Adrenal gland (tissue), 12 donors: ENCODE data around the gene SLC9C1. TPM values are rescaled to one million over a fixed set of nuclear protein-coding genes. Genes with fewer than 3 reads are reported as not detected.

Experiments used
- DNase-seq, 7 donors: peaks; one replicate each; pipeline ENCODE4 v3.0.0-alpha.2; 2019 to 2020
- H3K27ac ChIP-seq, 5 donors: fragments of 200-600 bp; sonication (generic) in 4 of 5; 1 replicate in 3 of 5; 2 replicates in 2 of 5; pipeline versions ENCODE4 v1.5.1 to v1.8.0; 2016 to 2020; ENCODE audit warnings: mild to moderate bottlenecking in 1 of 5
- H3K27me3 ChIP-seq: fragments of 200-600 bp; 2 replicates; pipeline ENCODE4 v1.8.0; 2021
- H3K36me3 ChIP-seq, 2 donors: fragments of 200-600 bp; replicated peaks in 1 of 2; 1 replicate in 1 of 2; 2 replicates in 1 of 2; pipeline versions ENCODE4 v1.5.1 to v1.8.0; 2018 to 2022
- H3K4me1 ChIP-seq, 2 donors: fragments of 200-600 bp; replicated peaks in 1 of 2; 1 replicate in 1 of 2; 2 replicates in 1 of 2; pipeline versions ENCODE4 v1.5.1 to v1.8.0; 2018 to 2021
- H3K4me3 ChIP-seq, 4 donors: fragments of 200-600 bp; sonication (generic) in 3 of 4; one replicate each; pipeline ENCODE4 v1.5.1; 2016 to 2018
- H3K9me3 ChIP-seq, 3 donors: fragments of 200-600 bp; sonication (generic) in 1 of 3; replicated peaks in 1 of 3; 1 replicate in 2 of 3; 2 replicates in 1 of 3; pipeline versions ENCODE4 v1.5.1 to v1.8.0; 2016 to 2021
- CTCF ChIP-seq, 6 experiments: fragments of 450-650 bp in 4 of 6; fragments of 200-600 bp in 2 of 6; sonication (generic) in 1 of 6; IDR thresholded peaks; 1 replicate in 5 of 6; 2 replicates in 1 of 6; pipeline versions ENCODE4 v1.5.1 to v1.8.0; 2016 to 2021; ENCODE audit warnings: antibody characterized with exemption in 6 of 6, mild to moderate bottlenecking in 2 of 6, moderate library complexity in 1 of 6
- POLR2A ChIP-seq, 2 donors: fragments of 450-650 bp; IDR thresholded peaks; one replicate each; pipeline ENCODE4 v1.6.1; 2017; ENCODE audit warnings: antibody characterized with exemption in 2 of 2, mild to moderate bottlenecking in 2 of 2, moderate library complexity in 1 of 2
- WGBS, 4 donors: extraction: QIAGEN DNeasy Blood & Tissue Kit in 2 of 4; methylation state at CpG; one replicate each; pipeline versions ENCODE4 v1.1.5 to v1.1.7; 2013 to 2017; 5-methylcytosine and 5-hydroxymethylcytosine counted together
- intact Hi-C, 2 donors: fragments of 100-400 bp; cut with DNase I; formaldehyde crosslinking; loops; one replicate each; pipeline versions ENCODE4 v1.14.1 to v1.15.0; 2022 to 2023
- polyA plus RNA-seq, 3 donors: library from polyadenylated mRNA; stranded (reverse); fragments of 200-250 nt in 2 of 3; fragments of 350-450 nt in 1 of 3; fragmentation: Illumina TruSeq in 1 of 3; extraction: RNeasy Lipid Tissue Mini Kit (QIAGEN cat#74804) in 1 of 3; gene quantifications; one replicate each; pipeline ENCODE4 v1.2.3, GENCODE V29; 2013 to 2014
- total RNA-seq, 9 donors: library from RNA; depleted of rRNA in 4 of 9; stranded (reverse); fragments of >200 nt in 4 of 9; fragments of 120-200 nt in 1 of 9; fragmentation: NEBNext Ultra II Directional in 1 of 9; extraction: Animal tissue kit (Norgen Biotek cat#: 25700) in 1 of 9; gene quantifications; one replicate each; pipeline versions ENCODE4 v1.1.0 to v1.2.4, GENCODE V29; 2013 to 2023
- donor health status: healthy with polysubstance abuse.
- donor health status: Bipolar disorder and iron deficiency.
- donor health status: DM: yes; HTN: yes; CAD: no.
- donor health status: DM: no; HTN: no; CAD: no.
- donor health status: DM: no; HTN: no; CAD: no.
- donor health status: DM: yes; HTN: yes; CAD: no.

Gene SLC9C1
- total and polyA plus RNA-seq, 12 donors = 0.72 TPM; not detected in 11

GRCh38 chr3:112140584-112140983, 153.4 kb downstream of the SLC9C1 start:
- Histone ChIP-seq H3K27me3 (no peaks in the 10 kb centered on the region), H3K36me3 (no peaks in the 10 kb centered on the region), H3K9me3 (no peaks in the 10 kb centered on the region), H3K4me3 (no peak overlapping the region), H3K4me1 (no peaks in the 10 kb centered on the region), H3K27ac (no peak overlapping the region)
- TF ChIP-seq POLR2A (IDR thresholded peaks at IDR 0.05) = no peak
- TF ChIP-seq CTCF (IDR thresholded peaks at IDR 0.05) = no peak
- intact Hi-C loops = no loop called here
- no peak for DNase-seq
- 75 to 91% (median 85%) methylated on average over 1 of the region's 1 CpG for WGBS, 4 donors

GRCh38 chr3:112138219-112138969, 155.6 kb downstream of the SLC9C1 start:
- Histone ChIP-seq H3K36me3 (no peaks in the 10 kb centered on the region), H3K27ac (no peak overlapping the region), H3K4me3 (no peak overlapping the region), H3K4me1 (no peaks in the 10 kb centered on the region), H3K9me3 (no peaks in the 10 kb centered on the region), H3K27me3 (no peaks in the 10 kb centered on the region)
- no peak for DNase-seq
- TF ChIP-seq POLR2A (IDR thresholded peaks at IDR 0.05) (no peak), CTCF (IDR thresholded peaks at IDR 0.05) (no peak)
- intact Hi-C loops = no loop called here
- 23 to 53% (median 44%) methylated on average over 1 of the region's 1 CpG for WGBS, 4 donors

- Histone ChIP-seq H3K4me1 (no peaks in the 10 kb centered on the region), H3K4me3 (no peak overlapping the region), H3K36me3 (no peaks in the 10 kb centered on the region), H3K27ac (no peak overlapping the region), H3K27me3 (no peaks in the 10 kb centered on the region), H3K9me3 (no peaks in the 10 kb centered on the region)
- WGBS, 4 donors = 45 to 52% (median 47%) methylated on average over 4 of the region's 4 CpGs
- no peak for DNase-seq
- TF ChIP-seq POLR2A (IDR thresholded peaks at IDR 0.05) (no peak), CTCF (IDR thresholded peaks at IDR 0.05) (no peak)
- intact Hi-C loops = no loop called here
Measured at GRCh38 chr3:112137781-112138180, 156.2 kb downstream of the SLC9C1 start.

GRCh38 chr3:112136959-112137693, 156.9 kb downstream of the SLC9C1 start:
- intact Hi-C loops = no loop called here
- Histone ChIP-seq H3K9me3 (no peaks in the 10 kb centered on the region), H3K27me3 (no peaks in the 10 kb centered on the region), H3K27ac (no peak overlapping the region), H3K4me3 (no peak overlapping the region), H3K36me3 (no peaks in the 10 kb centered on the region), H3K4me1 (no peaks in the 10 kb centered on the region)
- DNase-seq = peak in 1 of 7 donors; percentile 23
- 27 to 31% (median 31%) methylated on average over 5 of the region's 5 CpGs for WGBS, 4 donors
- peak; percentile 12 to 49 (median 28) for TF ChIP-seq CTCF (IDR thresholded peaks at IDR 0.05)
- no peak for TF ChIP-seq POLR2A (IDR thresholded peaks at IDR 0.05)
